GM19099 (cell line): Measurements from ENCODE around the gene TRIO.

Experiments
- POLR2A ChIP-seq: IDR thresholded peaks from 3 replicates; pipeline ENCODE4 v1.6.1; 2011; ENCODE audit warnings: low read depth; ENCODE audit not compliant: insufficient read length; ENCODE audit errors: extremely low read depth

The TRIO gene

DNA sequence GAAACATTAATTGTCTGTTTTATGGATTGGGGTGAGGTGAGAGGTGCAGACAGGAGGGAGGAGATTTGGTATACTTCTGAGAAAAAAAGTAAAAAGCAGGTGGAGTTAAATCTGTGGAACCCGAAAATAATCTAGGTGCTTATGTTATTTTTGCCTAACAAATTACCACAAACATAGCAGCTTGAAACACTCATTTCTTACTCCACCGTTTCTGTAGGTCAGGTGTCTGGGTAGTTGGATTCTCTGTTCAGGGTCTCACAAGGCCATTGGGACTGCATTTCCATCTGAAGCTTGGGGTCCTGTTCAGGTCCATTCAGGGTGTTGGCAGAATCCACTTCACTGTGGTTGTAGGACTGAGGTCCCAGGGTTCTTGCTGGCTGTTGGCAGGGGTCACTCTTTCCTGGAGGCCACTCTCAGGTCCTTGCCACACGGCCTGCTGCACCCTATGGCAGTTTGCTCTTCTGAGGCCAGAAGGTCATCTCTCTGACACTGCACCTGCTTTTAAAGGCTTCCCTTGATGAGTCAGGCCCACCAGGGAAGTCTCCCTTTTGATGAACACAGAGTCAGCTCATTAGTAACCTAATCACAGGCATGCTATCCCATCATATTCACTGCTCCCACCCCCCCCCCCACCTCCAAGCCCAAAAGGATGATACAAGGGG is 82.2 kb downstream of the TRIO start:
- TF ChIP-seq POLR2A: no peak

GRCh38 chr5:14226149-14226548 is 83.0 kb downstream of the TRIO start:
- no peak for TF ChIP-seq POLR2A

DNA sequence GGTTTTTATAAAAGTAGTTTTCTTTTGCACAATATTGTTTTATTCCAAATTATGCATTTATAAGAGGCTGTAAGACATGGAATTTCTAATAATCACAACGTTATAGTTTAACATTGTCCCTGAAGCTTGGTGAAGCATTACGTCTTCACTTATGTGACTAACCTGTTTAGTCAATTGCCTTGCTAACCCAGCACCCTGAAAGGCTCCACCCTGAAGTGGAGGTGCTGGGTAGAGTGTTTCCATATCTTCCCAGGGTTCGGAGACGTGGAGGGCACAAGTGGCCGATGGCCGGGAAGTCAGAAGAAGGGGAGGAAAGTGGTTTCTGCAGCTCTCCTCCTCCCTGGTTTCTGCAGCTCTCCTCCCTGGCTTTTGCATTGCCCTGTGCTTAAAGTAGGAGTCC is 83.4 kb downstream of the TRIO start:
- TF ChIP-seq POLR2A: no peak

GRCh38 chr5:14226992-14227391 is 83.8 kb downstream of the TRIO start:
- TF ChIP-seq POLR2A: no peak

DNA sequence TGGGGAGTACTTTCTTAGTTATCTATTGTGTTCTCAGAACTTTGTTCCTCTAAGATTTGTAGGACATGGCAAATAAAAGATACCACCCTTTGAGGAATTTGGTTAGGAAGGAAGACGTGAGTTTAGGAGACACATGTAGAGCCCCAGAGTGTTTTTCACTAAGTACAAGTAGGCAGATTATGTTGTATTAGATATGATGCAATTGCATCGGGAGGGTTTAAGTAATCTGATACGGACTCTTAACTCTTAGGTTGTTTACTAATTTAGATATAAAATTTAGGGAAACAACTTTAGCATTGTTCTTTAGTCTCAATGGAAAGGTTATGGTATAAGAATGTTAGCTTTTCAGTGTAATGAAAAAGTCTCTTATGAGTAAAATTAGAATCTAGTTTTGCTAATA is 84.4 kb downstream of the TRIO start:
- TF ChIP-seq POLR2A: no peak

DNA sequence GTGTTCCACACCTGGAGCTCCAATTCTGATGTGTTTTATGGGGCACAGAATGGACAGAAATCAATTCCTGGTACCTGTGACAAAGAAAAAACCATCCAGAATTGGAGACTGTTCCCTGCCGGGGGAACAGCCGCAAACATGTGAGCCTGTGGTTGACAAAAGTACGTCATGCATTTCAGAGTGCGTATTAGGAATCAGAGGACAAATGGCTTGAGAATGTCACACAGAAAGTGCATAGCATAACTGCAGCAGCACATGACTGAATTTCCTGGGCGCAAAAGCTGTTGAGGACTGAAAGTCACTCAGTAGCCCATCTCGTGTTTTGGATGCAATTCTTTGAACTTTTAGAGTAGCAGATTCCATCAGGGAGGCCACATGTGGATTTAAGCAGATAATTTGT is 85.1 kb downstream of the TRIO start:
- no peak for TF ChIP-seq POLR2A

DNA sequence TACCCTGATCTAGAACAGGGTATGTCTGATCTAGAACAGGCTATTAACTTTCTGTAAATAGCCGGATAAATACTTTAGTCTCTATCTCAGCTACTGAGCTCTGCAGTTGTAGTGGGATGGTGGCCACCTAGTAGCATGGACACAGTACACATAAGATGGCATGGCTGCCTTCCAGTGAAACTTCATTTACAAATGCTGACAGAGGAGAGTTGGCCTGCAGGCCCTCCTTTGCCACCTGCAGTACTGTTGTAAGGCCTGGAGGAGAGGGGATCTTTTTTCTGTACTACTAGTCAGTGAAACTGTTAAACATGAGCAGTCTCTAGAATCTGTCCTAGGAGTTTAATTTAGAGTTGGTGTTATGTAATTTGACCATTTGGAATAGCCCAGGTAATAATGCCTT is 86.0 kb downstream of the TRIO start:
- TF ChIP-seq POLR2A: no peak

DNA sequence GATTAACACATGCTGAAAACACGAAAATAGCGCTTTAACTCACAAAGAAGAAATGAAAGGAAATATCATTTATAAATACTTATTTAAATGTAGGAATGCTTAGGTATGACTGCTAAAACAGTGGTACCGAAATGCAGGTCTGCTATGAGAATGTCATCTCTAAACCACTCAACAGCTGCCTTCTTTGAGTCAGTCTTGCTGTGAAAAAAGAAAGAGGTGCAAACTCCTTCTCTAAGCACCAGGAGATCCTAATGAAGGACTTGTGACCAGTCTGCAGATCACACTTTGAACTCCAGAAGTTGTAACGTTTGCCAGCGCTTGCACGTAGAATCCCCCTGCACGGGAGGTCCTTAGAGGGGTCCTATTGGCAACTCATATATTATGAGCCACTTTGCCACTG is 86.6 kb downstream of the TRIO start:
- TF ChIP-seq POLR2A: no peak

DNA sequence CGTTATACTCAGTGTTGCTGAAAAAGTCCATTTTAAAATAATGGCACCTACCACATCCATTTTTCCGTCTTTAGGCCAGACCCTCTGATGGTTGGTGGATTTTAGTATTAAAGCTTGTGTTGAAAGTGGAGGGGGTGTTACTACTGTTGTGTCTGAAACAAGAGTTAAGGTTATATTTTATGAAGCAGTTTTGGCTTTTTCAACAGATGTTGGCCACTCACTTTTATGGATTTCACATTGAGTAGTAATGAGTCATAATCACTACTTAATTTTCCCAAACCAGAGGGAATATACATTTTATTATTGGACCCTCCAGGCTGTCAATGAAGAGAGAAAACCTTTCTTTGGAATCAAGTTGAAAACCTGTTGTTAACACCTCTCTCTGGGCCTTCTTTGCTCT is 88.0 kb downstream of the TRIO start:
- no peak for TF ChIP-seq POLR2A

GRCh38 chr5:14231890-14232289 is 88.7 kb downstream of the TRIO start:
- TF ChIP-seq POLR2A: no peak

DNA sequence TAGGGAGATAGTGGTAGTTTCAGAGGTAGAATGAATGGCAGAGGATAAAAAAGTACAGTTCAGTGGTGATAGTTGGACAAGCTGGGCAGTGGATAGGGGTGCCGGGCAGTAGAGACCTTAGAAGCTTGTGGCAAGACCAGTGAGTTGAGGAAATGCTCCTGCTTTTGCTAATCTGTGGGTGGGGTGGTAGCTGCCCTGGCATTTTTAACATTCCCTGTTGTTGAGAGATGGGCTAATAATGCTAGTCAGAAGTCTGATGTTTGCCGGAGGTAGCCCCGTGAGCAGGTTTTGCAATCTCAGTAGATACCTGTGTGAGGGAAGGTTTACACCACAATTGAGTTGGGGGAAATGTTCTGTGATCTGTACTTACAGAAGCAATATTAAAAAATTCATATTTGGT is 91.1 kb downstream of the TRIO start:
- no peak for TF ChIP-seq POLR2A

GRCh38 chr5:14235872-14236271 is 92.7 kb downstream of the TRIO start:
- TF ChIP-seq POLR2A: no peak

DNA sequence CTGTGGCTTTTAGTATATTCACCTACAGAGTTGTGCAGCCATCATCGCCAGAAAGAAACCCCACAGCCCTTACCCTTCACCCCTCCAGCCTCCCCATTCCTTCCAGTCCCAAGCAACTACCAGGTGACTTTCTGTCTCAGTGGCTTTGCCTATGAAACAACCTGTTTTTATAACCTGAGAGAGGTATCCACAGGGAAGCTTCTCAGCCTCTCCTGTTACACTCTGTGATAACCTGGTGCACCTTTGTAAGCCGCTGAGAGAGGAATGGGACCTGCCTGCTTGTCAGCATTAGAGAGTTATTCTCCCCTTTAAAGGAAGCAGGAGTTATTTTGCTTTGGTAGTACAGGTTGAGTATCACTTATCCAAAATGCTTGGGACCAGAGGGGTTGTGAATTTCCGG is 93.6 kb downstream of the TRIO start:
- no peak for TF ChIP-seq POLR2A

DNA sequence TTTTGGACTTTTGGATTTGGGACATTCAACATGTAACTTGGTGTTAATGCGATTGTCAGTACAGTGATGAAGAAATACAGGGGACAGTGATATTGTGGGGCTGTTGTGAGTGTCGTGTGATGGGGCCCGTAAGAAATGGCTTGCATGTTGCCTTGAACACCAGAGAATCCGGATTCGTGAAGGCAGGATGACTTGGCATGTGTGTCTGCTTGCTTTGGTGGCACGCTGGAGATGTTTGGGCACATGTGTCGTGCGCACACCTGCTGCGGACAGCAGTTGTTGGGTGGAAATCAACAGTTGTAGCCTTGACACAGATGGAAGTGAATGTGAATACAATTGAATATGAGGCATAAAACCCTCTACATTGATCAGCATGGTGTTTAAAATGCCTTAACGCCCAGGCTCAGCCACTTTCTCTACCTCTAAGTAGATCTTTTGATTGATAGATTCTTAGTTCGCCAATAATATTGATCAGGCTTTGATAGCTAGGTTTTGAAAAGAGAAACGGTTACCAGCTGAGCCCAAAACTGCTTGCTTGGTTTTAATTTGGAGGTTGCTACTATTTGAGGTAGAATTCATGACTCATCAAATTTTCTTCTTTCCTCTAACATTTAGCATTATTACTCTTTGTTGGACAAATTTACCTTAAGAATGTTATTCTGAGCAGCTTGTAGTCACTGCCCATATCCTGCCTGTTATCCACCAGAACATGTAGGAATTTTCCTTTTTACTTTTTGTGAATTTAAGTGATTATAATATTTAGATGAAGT is 94.4 kb downstream of the TRIO start:
- TF ChIP-seq POLR2A: no peak

- no peak for TF ChIP-seq POLR2A
Observed at GRCh38 chr5:14238272-14238671, 95.1 kb downstream of the TRIO start.

GRCh38 chr5:14239404-14239803 is 96.3 kb downstream of the TRIO start:
- TF ChIP-seq POLR2A: no peak

DNA sequence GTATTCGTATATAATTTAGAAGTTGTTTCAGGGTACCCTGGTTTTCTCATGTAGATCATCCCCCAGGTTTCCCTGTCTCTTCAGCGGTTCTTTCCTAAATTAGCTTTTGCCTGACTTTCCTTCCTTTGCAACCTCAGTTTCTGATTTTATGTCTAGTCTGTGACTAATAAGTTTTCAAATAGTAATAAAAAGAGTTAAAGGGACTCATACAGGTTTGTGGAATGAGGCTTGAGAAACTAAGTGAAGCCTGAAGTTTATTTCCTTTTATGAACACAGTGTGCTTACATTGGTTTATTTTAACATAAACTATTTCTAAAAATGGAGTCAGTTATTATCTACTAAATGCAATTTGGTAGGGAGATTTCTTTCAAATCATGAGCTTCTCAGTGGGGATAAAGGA is 96.8 kb downstream of the TRIO start:
- TF ChIP-seq POLR2A: no peak

DNA sequence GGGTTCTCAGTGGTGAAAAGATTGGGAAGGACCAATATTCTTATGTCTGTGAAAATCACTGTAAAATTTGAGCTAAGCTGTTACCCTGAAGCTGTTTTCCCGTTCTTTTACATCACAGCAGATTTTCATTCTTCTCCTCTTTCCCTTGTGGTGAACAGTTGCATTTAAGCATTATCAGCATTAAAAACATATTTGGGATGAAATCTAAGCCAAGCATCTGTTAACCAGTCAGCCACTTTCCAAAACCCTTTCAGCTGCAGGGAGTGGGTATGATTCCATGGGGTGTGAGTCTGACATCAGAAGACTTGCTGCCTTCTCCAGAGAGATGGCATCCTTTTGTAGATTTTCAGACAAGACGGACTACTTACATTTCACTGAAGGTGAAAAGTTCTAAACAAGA is 97.2 kb downstream of the TRIO start:
- no peak for TF ChIP-seq POLR2A

- TF ChIP-seq POLR2A: no peak
Observed at GRCh38 chr5:14241141-14241540, 98.0 kb downstream of the TRIO start.
